HFF-Myc (cell line): ENCODE data around the gene IWS1.

Experiments used
- DNase-seq: peaks from one replicate; pipeline ENCODE4 v3.0.0-alpha.2; 2011; ENCODE audit warnings: low read depth; ENCODE audit errors: extremely low read depth
- H3K4me3 ChIP-seq: replicated peaks from 2 replicates; pipeline ENCODE4 v1.5.1; 2011; ENCODE audit warnings: low read depth, mild to moderate bottlenecking, control low read depth, low read length
- TF ChIP-seq, protein P1 (sequence below): IDR thresholded peaks from 2 replicates; pipeline ENCODE4 v1.5.1; 2012; ENCODE audit warnings: mild to moderate bottlenecking, low read depth, low read length, control low read depth; ENCODE audit errors: missing control alignments

The IWS1 gene

DNA sequence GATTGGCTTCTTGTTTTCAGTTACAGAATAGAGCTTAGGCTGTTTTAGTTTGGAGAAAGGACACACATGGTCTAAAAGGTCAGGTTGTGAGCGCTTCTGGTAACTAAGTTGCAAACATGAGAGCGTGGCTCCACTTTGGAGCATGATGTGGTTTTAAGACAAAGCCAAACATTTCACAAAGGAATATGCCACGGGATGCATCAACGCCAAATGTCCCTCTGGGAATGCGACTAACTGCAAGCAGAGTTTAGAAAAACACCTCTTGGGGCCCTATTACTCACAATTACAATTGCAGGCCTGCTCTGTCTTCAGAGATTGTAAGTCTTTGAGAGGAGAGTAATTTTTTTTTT lies 34.6 kb upstream of the IWS1 start:
- no peak for DNase-seq
- TF ChIP-seq, protein P1, sequence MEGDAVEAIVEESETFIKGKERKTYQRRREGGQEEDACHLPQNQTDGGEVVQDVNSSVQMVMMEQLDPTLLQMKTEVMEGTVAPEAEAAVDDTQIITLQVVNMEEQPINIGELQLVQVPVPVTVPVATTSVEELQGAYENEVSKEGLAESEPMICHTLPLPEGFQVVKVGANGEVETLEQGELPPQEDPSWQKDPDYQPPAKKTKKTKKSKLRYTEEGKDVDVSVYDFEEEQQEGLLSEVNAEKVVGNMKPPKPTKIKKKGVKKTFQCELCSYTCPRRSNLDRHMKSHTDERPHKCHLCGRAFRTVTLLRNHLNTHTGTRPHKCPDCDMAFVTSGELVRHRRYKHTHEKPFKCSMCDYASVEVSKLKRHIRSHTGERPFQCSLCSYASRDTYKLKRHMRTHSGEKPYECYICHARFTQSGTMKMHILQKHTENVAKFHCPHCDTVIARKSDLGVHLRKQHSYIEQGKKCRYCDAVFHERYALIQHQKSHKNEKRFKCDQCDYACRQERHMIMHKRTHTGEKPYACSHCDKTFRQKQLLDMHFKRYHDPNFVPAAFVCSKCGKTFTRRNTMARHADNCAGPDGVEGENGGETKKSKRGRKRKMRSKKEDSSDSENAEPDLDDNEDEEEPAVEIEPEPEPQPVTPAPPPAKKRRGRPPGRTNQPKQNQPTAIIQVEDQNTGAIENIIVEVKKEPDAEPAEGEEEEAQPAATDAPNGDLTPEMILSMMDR, result no peak
- H3K4me3 ChIP-seq, result no peak overlapping the region

DNA sequence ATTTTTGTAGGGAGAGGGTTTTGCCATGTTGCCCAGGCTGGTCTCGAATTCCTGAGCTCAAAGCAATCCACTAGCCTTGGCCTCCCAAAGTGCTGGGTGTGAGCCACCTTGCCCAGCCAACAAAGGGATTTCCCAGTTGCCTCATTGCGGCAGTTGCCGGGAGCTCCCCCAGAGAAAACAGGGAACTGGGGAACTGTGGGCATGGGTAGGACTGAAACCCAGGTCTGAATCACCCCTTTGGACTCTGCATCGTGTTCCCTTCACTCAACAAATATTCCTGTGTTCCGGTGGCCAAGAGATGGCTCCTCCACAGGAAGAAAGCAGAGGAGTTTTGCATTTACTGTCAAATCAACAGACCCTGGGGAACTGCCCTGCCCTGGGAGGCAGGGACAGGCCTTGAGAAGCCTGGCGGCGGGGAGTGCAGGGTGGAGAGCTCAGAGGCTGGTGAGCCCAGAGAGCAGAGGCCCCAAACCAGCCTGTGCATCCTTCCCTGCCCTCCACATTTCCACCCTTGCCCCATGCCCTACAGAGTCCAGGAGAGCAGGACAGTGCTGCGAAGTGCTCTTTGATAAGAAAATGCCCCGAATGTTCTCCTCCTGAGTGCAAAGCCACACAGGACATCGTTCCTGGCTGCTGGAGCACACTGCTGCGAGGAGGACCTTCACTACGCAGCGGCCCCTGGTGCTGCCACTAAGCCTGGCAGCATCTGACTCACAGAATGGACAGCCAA lies 34.1 kb upstream of the IWS1 start:
- TF ChIP-seq, protein P1, result no peak
- no peak overlapping the region for H3K4me3 ChIP-seq
- no peak for DNase-seq

DNA sequence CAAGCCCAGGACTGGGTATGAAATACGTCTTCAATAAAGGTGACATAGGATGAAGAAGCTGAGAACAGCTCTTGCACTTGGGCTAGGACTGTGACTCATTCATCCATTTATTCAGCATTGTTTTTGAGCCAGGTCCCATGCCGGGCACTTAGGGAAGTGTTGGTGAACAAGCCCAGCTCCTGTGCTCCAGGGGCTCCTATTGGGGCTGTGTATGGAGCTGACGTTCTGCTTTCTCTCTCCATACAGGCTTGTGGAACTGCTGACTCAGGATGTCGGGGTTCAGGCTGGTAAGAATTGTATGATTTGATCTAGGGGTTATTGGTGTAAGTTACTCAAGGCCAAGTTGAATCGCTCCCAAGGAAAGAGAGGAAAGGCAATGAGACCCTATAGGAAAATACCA lies 33.2 kb upstream of the IWS1 start:
- TF ChIP-seq, protein P1, result no peak
- H3K4me3 ChIP-seq, result no peak overlapping the region
- no peak for DNase-seq

DNA sequence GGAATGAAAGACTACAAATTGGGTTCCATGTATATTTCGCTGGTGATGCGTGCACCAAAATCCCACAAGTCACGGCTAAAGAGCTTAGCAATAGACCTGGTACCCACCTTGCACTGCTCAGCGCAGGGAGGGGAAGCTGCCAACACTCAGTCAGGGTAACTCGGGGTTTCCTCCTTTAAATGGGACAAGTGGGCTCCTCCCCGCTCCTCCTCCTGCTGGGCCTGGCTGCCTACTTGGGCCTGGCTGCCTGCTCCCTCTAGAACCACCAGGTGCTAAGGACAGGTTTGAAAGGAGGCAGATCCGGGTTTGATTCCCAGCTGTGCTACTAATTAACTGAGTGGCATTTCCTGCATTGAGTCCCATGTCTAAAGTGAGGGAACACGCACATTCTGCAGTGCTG lies 32.6 kb upstream of the IWS1 start:
- TF ChIP-seq, protein P1, result no peak
- DNase-seq, result no peak
- no peak overlapping the region for H3K4me3 ChIP-seq

DNA sequence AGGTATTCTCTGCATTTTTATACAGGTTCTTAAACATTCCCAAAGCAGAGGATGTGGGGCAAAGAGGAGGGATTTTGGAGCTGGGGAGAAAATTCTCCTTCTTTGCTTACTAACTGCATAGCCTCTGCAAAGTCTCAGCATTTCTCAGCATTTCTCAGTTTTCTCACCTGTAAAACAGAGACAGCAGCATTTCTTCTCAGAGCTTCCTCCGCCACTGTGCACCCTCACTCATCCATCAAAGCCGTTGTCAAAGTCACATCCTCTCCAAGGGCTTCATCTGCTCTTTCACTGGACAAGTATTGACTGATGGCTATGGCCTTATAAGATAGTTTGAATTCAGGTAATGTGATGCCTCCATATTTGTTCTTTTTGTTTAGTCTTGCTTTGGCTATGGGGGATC lies 26.6 kb upstream of the IWS1 start:
- TF ChIP-seq, protein P1, result no peak
- no peak overlapping the region for H3K4me3 ChIP-seq
- DNase-seq, result no peak

DNA sequence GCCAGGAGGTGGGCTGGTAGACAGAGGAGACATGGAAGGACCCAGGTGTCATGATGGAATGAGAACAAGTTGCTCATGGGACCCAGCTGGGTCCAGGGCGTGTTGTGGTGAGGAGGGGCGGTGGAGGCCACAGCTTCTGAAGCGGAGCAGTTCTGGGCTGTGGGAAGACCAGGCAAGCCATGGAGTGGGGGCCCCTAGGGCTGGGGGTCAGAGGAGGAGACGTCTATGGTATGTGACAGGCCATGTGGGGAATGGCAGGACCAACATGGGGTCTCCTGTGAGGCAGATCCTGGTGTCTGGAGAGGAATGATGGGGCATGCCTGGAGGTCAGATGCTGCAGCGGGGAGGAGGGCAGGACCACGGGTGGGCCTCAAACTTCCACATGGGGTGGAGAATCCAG lies 26.0 kb upstream of the IWS1 start:
- no peak overlapping the region for H3K4me3 ChIP-seq
- TF ChIP-seq, protein P1, result no peak
- no peak for DNase-seq
